ACC112 (cell line): ENCODE data around the gene RASA2.
A peak's percentile ranks its signal among the peaks of the same experiment; 100 is the strongest.
"Not testable (repeated sequence)": the region's sequence is repeated elsewhere in the genome, so short reads cannot be mapped to it uniquely, and the experiment has no call there.

ENCODE experiments used
- H2AFZ ChIP-seq: fragments of 200-600 bp; sonication (generic); one replicate; pipeline ENCODE4 v1.6.0; 2017; ENCODE audit warnings: antibody characterized with exemption, low read length; ENCODE audit not compliant: unreplicated experiment
- H3K27ac ChIP-seq: fragments of 200-600 bp; sonication (generic); 2 replicates; pipeline ENCODE4 v1.5.1; 2014; ENCODE audit warnings: low read depth, mild to moderate bottlenecking, antibody characterized with exemption, low read length, moderate library complexity
- H3K27me3 ChIP-seq: fragments of 200-600 bp; sonication (generic); 2 replicates; pipeline ENCODE4 v1.6.1; 2014; ENCODE audit warnings: mild to moderate bottlenecking, antibody characterized with exemption, low read length, moderate library complexity, mixed read lengths; ENCODE audit not compliant: insufficient read depth
- H3K36me3 ChIP-seq: fragments of 200-600 bp; sonication (generic); 2 replicates; pipeline ENCODE4 v1.6.1; 2016; ENCODE audit warnings: mild to moderate bottlenecking, antibody characterized with exemption, low read length, moderate library complexity, mixed read lengths; ENCODE audit not compliant: insufficient read depth
- H3K4me1 ChIP-seq: fragments of 200-600 bp; sonication (generic); one replicate; pipeline ENCODE4 v1.6.1; 2016; ENCODE audit warnings: low read length, mixed read lengths; ENCODE audit not compliant: insufficient read depth, unreplicated experiment, control insufficient read depth
- H3K4me3 ChIP-seq: fragments of 200-600 bp; sonication (generic); 2 replicates; pipeline ENCODE4 v1.5.1; 2014; ENCODE audit warnings: mild to moderate bottlenecking, low read depth, low read length
- H3K79me2 ChIP-seq: fragments of 200-600 bp; sonication (generic); one replicate; pipeline ENCODE4 v1.6.0; 2016; ENCODE audit warnings: low read length; ENCODE audit not compliant: control insufficient read depth, unreplicated experiment, insufficient read depth

Gene RASA2

GRCh38 chr3:141482245-141482922 lies 4.4 kb upstream of the RASA2 start:
- peaks cover under 1% of the 10 kb centered on the region for H3K79me2 ChIP-seq
- H3K4me3 ChIP-seq: no peak overlapping the region
- peaks cover 33% of the 10 kb centered on the region for H3K4me1 ChIP-seq
- no peak overlapping the region for H2AFZ ChIP-seq
- H3K36me3 ChIP-seq: no peaks in the 10 kb centered on the region
- no peaks in the 10 kb centered on the region for H3K27me3 ChIP-seq
- peak overlapping the region; percentile 29 for H3K27ac ChIP-seq

GRCh38 chr3:141484701-141485287 lies 2.0 kb upstream of the RASA2 start:
- H3K4me3 ChIP-seq: no peak overlapping the region
- no peak overlapping the region for H2AFZ ChIP-seq
- H3K27me3 ChIP-seq: no peaks in the 10 kb centered on the region
- peaks cover 42% of the 10 kb centered on the region for H3K4me1 ChIP-seq
- no peaks in the 10 kb centered on the region for H3K36me3 ChIP-seq
- H3K79me2 ChIP-seq: peaks cover 24% of the 10 kb centered on the region
- no peak overlapping the region for H3K27ac ChIP-seq

- Histone ChIP-seq H3K4me3 (peak overlapping the region; percentile 71), H3K36me3 (no peaks in the 10 kb centered on the region), H3K79me2 (peaks cover 35% of the 10 kb centered on the region), H3K27me3 (no peaks in the 10 kb centered on the region), H2AFZ (peak overlapping the region; percentile 87), H3K4me1 (peaks cover 42% of the 10 kb centered on the region), H3K27ac (peak overlapping the region; percentile 72)
These were observed 959 bp upstream of the RASA2 start for GRCh38 chr3:141485641-141486495.

- Histone ChIP-seq H3K36me3 (no peaks in the 10 kb centered on the region), H3K27ac (peak overlapping the region; percentile 72), H3K4me1 (peaks cover 47% of the 10 kb centered on the region), H2AFZ (peak overlapping the region; percentile 87), H3K79me2 (peaks cover 41% of the 10 kb centered on the region), H3K27me3 (no peaks in the 10 kb centered on the region), H3K4me3 (peak overlapping the region; percentile 71)
These were observed 406 bp upstream of the RASA2 start for GRCh38 chr3:141486496-141486745.

- peak overlapping the region; percentile 78 for H3K4me3 ChIP-seq
- H3K36me3 ChIP-seq: no peaks in the 10 kb centered on the region
- H3K27me3 ChIP-seq: no peaks in the 10 kb centered on the region
- H3K27ac ChIP-seq: peak overlapping the region; percentile 78
- H3K4me1 ChIP-seq: peaks cover 38% of the 10 kb centered on the region
- H2AFZ ChIP-seq: peak overlapping the region; percentile 95
- peaks cover 53% of the 10 kb centered on the region for H3K79me2 ChIP-seq
These were observed 860 bp downstream of the RASA2 start for GRCh38 chr3:141487521-141488252.

GRCh38 chr3:141489203-141489602 lies 2.4 kb downstream of the RASA2 start:
- H3K4me3 ChIP-seq: no peak overlapping the region; the same call in 1 of the 2 replicates
- no peaks in the 10 kb centered on the region for H3K36me3 ChIP-seq
- H3K27ac ChIP-seq: no peak overlapping the region
- peaks cover 69% of the 10 kb centered on the region for H3K79me2 ChIP-seq
- H3K4me1 ChIP-seq: peaks cover 27% of the 10 kb centered on the region
- H2AFZ ChIP-seq: no peak overlapping the region
- no peaks in the 10 kb centered on the region for H3K27me3 ChIP-seq

- Histone ChIP-seq H3K79me2 (peaks cover 83% of the 10 kb centered on the region), H3K36me3 (no peaks in the 10 kb centered on the region)
These were observed 4.3 kb downstream of the RASA2 start for GRCh38 chr3:141491081-141491480.

GRCh38 chr3:141491929-141492328 lies 5.1 kb downstream of the RASA2 start:
- Histone ChIP-seq H3K4me3 (no peak overlapping the region), H3K27me3 (no peaks in the 10 kb centered on the region), H3K36me3 (no peaks in the 10 kb centered on the region), H3K79me2 (peaks cover 83% of the 10 kb centered on the region), H3K4me1 (peaks cover 14% of the 10 kb centered on the region), H2AFZ (no peak overlapping the region), H3K27ac (no peak overlapping the region)

More at GRCh38 chr3:141491081-141491480, 4.3 kb downstream of the RASA2 start:
- Histone ChIP-seq H3K4me1 (peaks cover 19% of the 10 kb centered on the region), H3K4me3 (no peak overlapping the region), H3K27ac (no peak overlapping the region), H2AFZ (no peak overlapping the region), H3K27me3 (no peaks in the 10 kb centered on the region)

- H3K79me2 ChIP-seq: peaks cover 79% of the 10 kb centered on the region
- H3K27ac ChIP-seq: no peak overlapping the region
- H3K4me1 ChIP-seq: peaks cover 12% of the 10 kb centered on the region
- H3K36me3 ChIP-seq: no peaks in the 10 kb centered on the region
- no peaks in the 10 kb centered on the region for H3K27me3 ChIP-seq
- H2AFZ ChIP-seq: no peak overlapping the region
- no peak overlapping the region for H3K4me3 ChIP-seq
These were observed 6.4 kb downstream of the RASA2 start for GRCh38 chr3:141493184-141493583.

- H3K79me2 ChIP-seq: peaks cover 71% of the 10 kb centered on the region
These were observed 10.8 kb downstream of the RASA2 start for GRCh38 chr3:141497589-141497988.

More at GRCh38 chr3:141497589-141497988, 10.8 kb downstream of the RASA2 start:
- not testable (repeated sequence) for H2AFZ ChIP-seq, H3K36me3 ChIP-seq, H3K4me1 ChIP-seq, H3K27me3 ChIP-seq, H3K27ac ChIP-seq, H3K4me3 ChIP-seq
